ENCODE results near the gene FPGS.
A peak's percentile ranks its signal among the peaks of the same experiment; 100 is the strongest.

The FPGS gene

DNA sequence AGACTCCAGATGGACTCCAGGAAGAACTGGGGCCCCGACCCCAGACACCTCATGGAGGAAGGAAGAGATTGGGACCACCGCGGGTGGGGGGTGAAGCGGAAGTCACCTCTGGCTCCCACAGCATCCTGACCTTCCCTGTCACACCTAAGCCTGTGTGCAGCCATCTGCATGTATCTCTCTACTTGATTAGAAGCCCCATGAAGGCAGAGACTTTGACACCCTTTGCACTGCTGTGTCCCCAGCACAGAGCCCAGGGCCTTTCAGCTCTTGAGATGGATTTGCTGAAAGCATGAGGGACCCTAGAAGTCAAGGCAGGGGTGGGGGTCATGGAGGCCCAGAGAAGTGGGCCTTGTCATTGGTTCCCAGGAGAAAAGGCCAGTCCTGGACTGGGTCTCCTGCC lies 54.6 kb downstream of the FPGS start:
- no peaks in the 10 kb centered on the region for H3K27me3 ChIP-seq (ENCODE audit: insufficient read depth, low read depth, severe bottlenecking)
- DNase-seq, result no peak
- no peaks in the 10 kb centered on the region for H3K36me3 ChIP-seq
- H3K4me3 ChIP-seq (ENCODE audit: low read depth, low read length), result no peak overlapping the region
- no peak for TF ChIP-seq CTCF (IDR thresholded peaks at IDR 0.05; ENCODE audit: low read depth, low read length)
- H3K9me3 ChIP-seq (ENCODE audit: severe bottlenecking), result no peaks in the 10 kb centered on the region
- H3K27ac ChIP-seq, result peak overlapping the region; percentile 81

DNA sequence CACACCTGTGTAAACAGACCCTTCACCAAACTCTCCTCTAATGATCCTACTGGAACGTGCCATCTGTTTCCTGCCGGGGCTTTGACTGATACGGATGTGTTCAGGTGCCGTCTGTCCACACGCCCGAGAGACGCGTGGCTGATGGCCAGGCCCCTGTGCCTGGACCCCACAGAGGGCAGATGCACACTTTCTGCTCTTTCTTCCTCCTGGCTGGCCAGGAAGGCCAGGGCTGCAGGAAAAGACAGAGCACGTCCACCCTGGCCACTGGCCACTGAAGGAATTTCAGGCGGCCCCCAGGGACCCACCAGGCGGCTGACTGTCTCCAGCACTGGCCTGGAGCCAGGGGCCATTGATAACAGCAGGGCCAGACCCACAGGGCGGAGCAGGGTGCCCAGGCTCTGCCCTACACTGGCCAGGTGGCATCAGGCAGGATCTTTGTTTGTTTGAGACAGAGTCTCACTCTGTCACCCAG lies 55.4 kb downstream of the FPGS start:
- Histone ChIP-seq H3K36me3 (no peaks in the 10 kb centered on the region), H3K27me3 (ENCODE audit: insufficient read depth, low read depth, severe bottlenecking) (no peaks in the 10 kb centered on the region), H3K27ac (peak overlapping the region; percentile 81), H3K9me3 (ENCODE audit: severe bottlenecking) (no peaks in the 10 kb centered on the region), H3K4me3 (ENCODE audit: low read depth, low read length) (no peak overlapping the region)
- DNase-seq, result peak; percentile 84
- TF ChIP-seq CTCF (IDR thresholded peaks at IDR 0.05; ENCODE audit: low read depth, low read length), result no peak

DNA sequence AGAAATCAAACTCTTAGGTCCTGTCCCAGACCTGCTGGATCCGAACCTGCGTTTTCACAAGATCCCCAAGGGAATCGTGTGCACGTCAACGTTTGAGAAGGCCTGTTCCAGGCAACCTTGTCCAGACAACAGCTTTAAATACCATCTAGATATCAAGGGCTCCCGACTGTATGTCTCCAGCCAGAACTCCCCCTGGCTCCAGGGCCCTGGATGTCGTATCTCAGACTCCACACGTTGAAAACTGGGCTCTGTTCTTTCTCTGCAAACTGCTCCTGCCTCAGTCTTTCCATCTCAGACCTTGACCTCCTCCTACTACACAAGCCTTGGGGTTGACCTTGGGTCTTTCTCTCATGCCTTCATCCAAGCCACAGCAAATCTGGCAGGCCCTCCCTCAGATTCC lies 57.6 kb downstream of the FPGS start:
- no peak for TF ChIP-seq CTCF (IDR thresholded peaks at IDR 0.05; ENCODE audit: low read depth, low read length)

DNA sequence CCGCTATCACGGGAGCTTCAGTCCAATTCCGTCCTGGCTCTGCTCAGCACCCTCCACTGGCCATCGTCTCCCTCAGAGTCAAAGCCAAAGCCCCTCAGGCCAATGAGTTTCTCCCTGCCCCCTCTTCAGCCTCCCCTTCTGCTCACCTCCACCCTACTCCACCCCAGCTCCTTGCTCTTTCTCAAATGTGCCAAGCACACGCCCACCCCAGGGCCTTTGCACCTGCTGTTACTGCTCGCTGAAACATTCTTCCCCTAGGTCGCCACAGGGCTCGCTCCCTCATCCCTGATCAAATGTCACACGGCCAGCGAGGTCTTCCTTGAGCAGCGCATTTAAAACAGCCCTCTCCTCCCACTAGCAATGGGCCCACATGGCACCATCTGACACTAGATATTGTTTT lies 58.1 kb downstream of the FPGS start:
- H3K4me3 ChIP-seq (ENCODE audit: low read depth, low read length), result no peak overlapping the region
- no peaks in the 10 kb centered on the region for H3K9me3 ChIP-seq (ENCODE audit: severe bottlenecking)
- peaks cover 3% of the 10 kb centered on the region for H3K36me3 ChIP-seq
- H3K27me3 ChIP-seq (ENCODE audit: insufficient read depth, low read depth, severe bottlenecking), result no peaks in the 10 kb centered on the region
- TF ChIP-seq CTCF (IDR thresholded peaks at IDR 0.05; ENCODE audit: low read depth, low read length), result no peak
- DNase-seq, result no peak
- peak overlapping the region; percentile 90 for H3K27ac ChIP-seq

More for the DNA sequence above, 57.6 kb downstream of the FPGS start:
- Histone ChIP-seq H3K36me3 (no peaks in the 10 kb centered on the region; the same call in 1 of the 2 replicates), H3K4me3 (ENCODE audit: low read depth, low read length) (no peak overlapping the region), H3K27me3 (ENCODE audit: insufficient read depth, low read depth, severe bottlenecking) (no peaks in the 10 kb centered on the region), H3K9me3 (ENCODE audit: severe bottlenecking) (no peaks in the 10 kb centered on the region), H3K27ac (no peak overlapping the region)
- DNase-seq, result no peak

DNA sequence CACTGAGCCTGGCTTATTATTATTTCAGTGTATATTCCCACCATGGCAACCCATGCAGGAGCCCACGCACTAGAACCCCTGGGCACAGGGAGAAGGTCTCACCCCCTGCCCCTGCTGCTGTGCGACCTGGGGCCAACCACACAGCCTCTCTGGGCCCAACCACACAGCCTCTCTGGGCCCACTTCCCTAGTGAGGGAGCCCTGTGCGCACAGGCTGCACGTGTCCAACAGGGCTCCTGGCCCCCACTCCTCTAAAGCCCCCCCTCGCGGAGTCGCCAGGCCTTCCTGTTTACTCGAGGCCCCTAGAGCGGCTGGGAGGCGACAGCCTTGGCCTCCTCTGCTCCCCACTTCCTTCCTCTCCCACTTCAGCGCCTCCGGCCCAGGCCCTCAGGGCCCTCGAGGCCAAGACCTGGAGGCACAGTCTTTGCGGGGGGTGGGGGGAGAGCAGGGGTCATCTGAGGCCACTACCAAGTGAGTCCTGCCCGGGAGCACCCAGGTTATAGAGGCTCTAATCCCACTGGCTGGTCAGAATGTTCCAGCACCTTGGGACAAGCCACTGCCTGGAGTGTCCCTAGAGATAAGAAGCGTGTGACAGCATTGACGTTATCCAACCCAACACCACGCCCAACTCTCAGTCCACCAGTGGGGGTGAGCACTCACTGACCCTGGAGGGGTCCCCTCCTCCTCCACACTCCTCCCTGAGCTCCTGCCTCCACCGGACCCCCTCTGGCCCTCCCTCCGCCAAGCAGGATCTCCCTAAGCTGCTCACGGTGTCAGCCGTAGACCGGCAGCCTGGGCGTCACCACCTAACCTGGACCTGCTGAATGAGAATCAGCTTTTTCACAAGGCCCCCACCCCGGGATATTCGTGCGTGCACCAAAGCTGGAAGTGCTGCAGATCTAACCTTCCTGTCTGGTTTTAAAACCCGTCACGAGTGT lies 59.7 kb downstream of the FPGS start:
- Histone ChIP-seq H3K9me3 (ENCODE audit: severe bottlenecking) (no peaks in the 10 kb centered on the region), H3K27me3 (ENCODE audit: insufficient read depth, low read depth, severe bottlenecking) (no peaks in the 10 kb centered on the region), H3K4me3 (ENCODE audit: low read depth, low read length) (no peak overlapping the region), H3K27ac (peak overlapping the region; percentile 90), H3K36me3 (peaks cover 10% of the 10 kb centered on the region)
- peak; percentile 93 for DNase-seq
- TF ChIP-seq CTCF (IDR thresholded peaks at IDR 0.05; ENCODE audit: low read depth, low read length), result no peak

All from WERI-Rb-1 (cell line).